Skeletal muscle satellite cell (primary cell): ENCODE data around the gene ARMC9.

Experiments used
- H3K27me3 ChIP-seq: 2 replicates; pipeline ENCODE4 v1.7.0; 2013; ENCODE audit warnings: low read length; ENCODE audit not compliant: control insufficient read depth, insufficient read depth
- H3K36me3 ChIP-seq: 2 replicates; pipeline ENCODE4 v1.7.0; 2013; ENCODE audit warnings: mild to moderate bottlenecking, control low read depth, low read length; ENCODE audit not compliant: insufficient read depth
- H3K4me1 ChIP-seq: 2 replicates; pipeline ENCODE4 v1.7.0; 2013; ENCODE audit warnings: low read length; ENCODE audit not compliant: control insufficient read depth, insufficient read depth
- H3K4me2 ChIP-seq: 2 replicates; pipeline ENCODE4 v1.7.0; 2013; ENCODE audit warnings: mild to moderate bottlenecking, low read length
- H3K4me3 ChIP-seq: 2 replicates; pipeline ENCODE4 v1.7.0; 2013; ENCODE audit warnings: low read length
- H3K9ac ChIP-seq: 2 replicates; pipeline ENCODE4 v1.7.0; 2013; ENCODE audit warnings: mild to moderate bottlenecking, low read depth, low read length, moderate library complexity
- H3K9me3 ChIP-seq: replicated peaks from 2 replicates; pipeline ENCODE4 v1.7.0; 2013; ENCODE audit warnings: mild to moderate bottlenecking, control low read depth, low read length

ARMC9 gene

GRCh38 chr2:231228974-231229529, 30.6 kb downstream of the ARMC9 start:
- Histone ChIP-seq H3K9me3 (no peaks in the 10 kb centered on the region), H3K4me3 (no peak overlapping the region), H3K9ac (no peak overlapping the region), H3K36me3 (peaks cover 31% of the 10 kb centered on the region), H3K4me1 (no peaks in the 10 kb centered on the region), H3K4me2 (no peak overlapping the region), H3K27me3 (no peaks in the 10 kb centered on the region)

DNA sequence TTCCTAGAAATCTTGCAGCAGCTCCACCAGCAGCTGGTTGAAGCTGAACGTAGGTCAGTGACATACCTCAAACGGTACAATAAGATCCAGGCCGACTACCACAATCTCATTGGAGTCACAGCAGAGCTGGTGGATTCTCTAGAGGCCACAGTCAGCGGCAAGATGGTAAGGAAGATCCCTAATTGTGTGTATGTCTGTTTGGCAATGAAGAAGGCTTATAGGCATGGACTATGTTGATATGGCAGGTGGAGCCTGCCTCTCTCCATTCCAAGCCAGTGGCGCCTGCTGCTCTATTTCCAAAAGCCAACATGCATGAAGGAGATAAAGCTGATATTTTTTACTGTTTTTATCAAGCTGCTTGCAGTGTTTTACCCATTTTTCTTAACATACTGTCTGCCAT, 36.8 kb downstream of the ARMC9 start:
- H3K9me3 ChIP-seq, result no peaks in the 10 kb centered on the region
- no peak overlapping the region for H3K4me2 ChIP-seq
- no peak overlapping the region for H3K9ac ChIP-seq
- no peaks in the 10 kb centered on the region for H3K4me1 ChIP-seq
- peaks cover 37% of the 10 kb centered on the region for H3K36me3 ChIP-seq
- H3K4me3 ChIP-seq, result no peak overlapping the region
- no peaks in the 10 kb centered on the region for H3K27me3 ChIP-seq

DNA sequence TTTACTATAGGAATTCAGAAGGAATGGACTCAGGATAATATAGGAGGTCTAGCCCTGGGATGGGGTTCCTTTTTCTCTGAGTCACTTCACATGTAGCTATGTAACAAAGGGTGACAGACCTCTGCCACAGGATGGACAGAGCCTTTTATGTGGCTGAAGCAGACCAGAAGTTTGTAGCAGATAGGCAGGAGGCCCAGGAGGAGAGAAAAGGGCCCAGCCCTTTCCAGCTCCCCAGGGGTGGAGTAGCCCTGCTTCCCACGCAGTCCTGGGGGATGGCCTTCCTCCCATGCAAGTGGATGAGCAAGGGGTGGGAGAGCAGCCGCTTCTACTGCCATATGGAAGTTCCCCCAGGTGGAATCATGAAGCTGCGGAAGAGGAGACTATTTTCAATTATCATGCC, 40.3 kb downstream of the ARMC9 start:
- Histone ChIP-seq H3K27me3 (no peaks in the 10 kb centered on the region), H3K4me1 (no peaks in the 10 kb centered on the region), H3K4me2 (no peak overlapping the region), H3K9ac (no peak overlapping the region), H3K36me3 (peaks cover 48% of the 10 kb centered on the region), H3K4me3 (no peak overlapping the region), H3K9me3 (no peaks in the 10 kb centered on the region)

DNA sequence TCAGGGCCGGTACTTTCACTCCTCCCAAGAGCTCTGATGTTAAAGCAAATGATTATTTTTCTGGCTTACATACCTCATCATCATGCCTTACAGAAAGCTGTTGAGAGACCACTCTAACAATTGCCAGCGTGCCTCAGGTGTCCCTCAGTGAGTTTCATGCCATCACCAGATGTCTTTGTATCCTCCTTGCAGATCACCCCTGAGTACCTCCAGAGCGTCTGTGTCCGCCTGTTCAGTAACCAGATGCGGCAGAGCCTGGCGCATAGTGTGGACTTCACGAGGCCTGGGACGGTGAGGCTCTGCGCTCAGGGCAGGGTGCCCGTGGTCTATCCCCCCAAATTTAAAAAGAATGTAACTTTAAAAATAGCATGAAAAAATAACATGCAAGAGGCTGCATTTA, 41.3 kb downstream of the ARMC9 start:
- no peaks in the 10 kb centered on the region for H3K27me3 ChIP-seq
- no peak overlapping the region for H3K4me2 ChIP-seq
- no peak overlapping the region for H3K4me3 ChIP-seq
- peaks cover 44% of the 10 kb centered on the region for H3K36me3 ChIP-seq
- no peaks in the 10 kb centered on the region for H3K4me1 ChIP-seq
- no peak overlapping the region for H3K9ac ChIP-seq
- H3K9me3 ChIP-seq, result no peaks in the 10 kb centered on the region

GRCh38 chr2:231241755-231242507, 43.5 kb downstream of the ARMC9 start:
- no peaks in the 10 kb centered on the region for H3K27me3 ChIP-seq
- no peak overlapping the region for H3K4me2 ChIP-seq
- no peaks in the 10 kb centered on the region for H3K4me1 ChIP-seq
- no peak overlapping the region for H3K4me3 ChIP-seq
- peaks cover 48% of the 10 kb centered on the region for H3K36me3 ChIP-seq
- no peak overlapping the region for H3K9ac ChIP-seq
- no peaks in the 10 kb centered on the region for H3K9me3 ChIP-seq

GRCh38 chr2:231243866-231244265, 45.4 kb downstream of the ARMC9 start:
- H3K9ac ChIP-seq, result no peak overlapping the region
- no peak overlapping the region for H3K4me2 ChIP-seq
- H3K27me3 ChIP-seq, result no peaks in the 10 kb centered on the region
- no peaks in the 10 kb centered on the region for H3K9me3 ChIP-seq
- H3K36me3 ChIP-seq, result peaks cover 35% of the 10 kb centered on the region
- no peaks in the 10 kb centered on the region for H3K4me1 ChIP-seq
- no peak overlapping the region for H3K4me3 ChIP-seq

GRCh38 chr2:231244382-231245248, 46.2 kb downstream of the ARMC9 start:
- Histone ChIP-seq H3K4me2 (no peak overlapping the region), H3K27me3 (no peaks in the 10 kb centered on the region), H3K4me1 (no peaks in the 10 kb centered on the region), H3K36me3 (peaks cover 34% of the 10 kb centered on the region), H3K9me3 (no peaks in the 10 kb centered on the region), H3K4me3 (no peak overlapping the region), H3K9ac (no peak overlapping the region)

DNA sequence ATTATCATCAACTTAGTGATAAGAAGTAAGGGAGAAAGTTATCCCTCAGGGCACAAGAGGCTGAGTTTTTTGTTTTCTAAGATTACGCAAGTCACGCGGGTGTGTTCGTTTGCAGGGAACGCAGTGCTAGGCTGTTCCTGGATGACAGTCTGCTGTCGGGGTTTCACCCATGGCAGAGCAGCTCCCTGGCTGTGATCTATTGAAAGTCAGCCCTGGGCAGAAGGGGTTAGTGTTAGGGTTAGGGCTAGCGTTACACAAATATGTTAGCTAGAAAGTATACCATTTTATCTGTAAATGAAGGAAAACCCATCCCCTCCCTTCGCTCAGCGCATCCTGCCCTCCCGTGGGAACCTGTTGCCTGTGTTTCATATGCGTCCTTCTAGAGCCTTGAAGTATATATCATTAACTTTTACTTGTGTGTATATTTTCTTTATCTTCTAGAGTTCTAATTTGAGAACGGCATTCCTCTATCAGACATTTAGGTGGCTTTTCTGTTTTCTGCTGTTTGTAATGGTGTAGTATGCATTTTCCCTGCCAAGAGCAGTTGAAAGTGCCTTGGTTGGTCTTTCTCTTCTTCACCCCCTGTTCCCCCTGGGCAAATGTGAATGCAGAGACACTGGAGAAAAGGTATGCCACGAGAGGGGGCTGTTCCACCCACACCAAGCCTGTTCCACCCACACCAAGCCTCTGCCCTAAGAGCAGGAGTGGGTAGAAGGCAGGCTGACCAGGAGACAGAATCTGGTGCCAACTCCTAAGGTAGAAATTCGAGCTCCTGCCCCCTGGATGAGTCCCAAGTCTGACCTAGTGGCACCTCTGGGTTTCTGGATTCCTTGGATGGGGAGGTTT, 47.0 kb downstream of the ARMC9 start:
- Histone ChIP-seq H3K36me3 (peaks cover 29% of the 10 kb centered on the region), H3K4me1 (no peaks in the 10 kb centered on the region)

GRCh38 chr2:231246171-231246842, 47.9 kb downstream of the ARMC9 start:
- no peaks in the 10 kb centered on the region for H3K9me3 ChIP-seq
- no peak overlapping the region for H3K4me3 ChIP-seq
- H3K36me3 ChIP-seq, result peaks cover 29% of the 10 kb centered on the region
- no peaks in the 10 kb centered on the region for H3K27me3 ChIP-seq
- H3K9ac ChIP-seq, result no peak overlapping the region
- H3K4me1 ChIP-seq, result no peaks in the 10 kb centered on the region
- no peak overlapping the region for H3K4me2 ChIP-seq

More for the DNA sequence above, 47.0 kb downstream of the ARMC9 start:
- Histone ChIP-seq H3K27me3 (no peaks in the 10 kb centered on the region), H3K4me3 (no peak overlapping the region), H3K9me3 (no peaks in the 10 kb centered on the region), H3K4me2 (no peak overlapping the region), H3K9ac (no peak overlapping the region)

DNA sequence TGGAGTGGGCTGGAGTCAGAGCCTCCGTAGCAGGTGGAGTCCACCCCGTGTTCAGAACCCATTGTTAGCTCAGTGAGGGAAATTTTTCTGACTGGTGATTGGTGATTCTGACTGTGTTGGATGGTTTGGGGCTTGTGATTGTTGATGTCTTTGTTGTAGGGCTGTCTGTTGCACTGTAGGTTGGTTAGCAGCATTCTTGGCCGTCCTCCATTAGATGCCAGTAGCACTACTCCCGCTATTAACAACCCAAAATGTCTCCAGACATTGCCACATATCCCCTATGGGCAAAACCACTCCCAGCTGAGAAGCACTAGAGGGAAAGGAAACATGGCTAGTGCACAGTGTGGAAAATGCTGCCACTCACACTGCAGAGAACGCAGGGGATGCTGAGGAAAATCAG, 51.7 kb downstream of the ARMC9 start:
- Histone ChIP-seq H3K36me3 (peaks cover 20% of the 10 kb centered on the region), H3K9me3 (no peaks in the 10 kb centered on the region), H3K27me3 (no peaks in the 10 kb centered on the region), H3K9ac (no peak overlapping the region), H3K4me3 (no peak overlapping the region), H3K4me1 (no peaks in the 10 kb centered on the region), H3K4me2 (no peak overlapping the region)
